T1000 (cell line): ENCODE measurements around the gene CLMP.
"Not testable (repeated sequence)": the region's sequence is repeated elsewhere in the genome, so short reads cannot be mapped to it uniquely, and the experiment has no call there.

Experiments
- DNase-seq: peaks from one replicate; lab custom pipeline; 2025; ENCODE audit warnings: mixed read lengths; lab: John Stamatoyannopoulos, UW

The CLMP gene

GRCh38 chr11:123168241-123168640 is 26.8 kb downstream of the CLMP start:
- no peak for DNase-seq

- no peak for DNase-seq
Observed at GRCh38 chr11:123166071-123166559, 28.9 kb downstream of the CLMP start.

DNA sequence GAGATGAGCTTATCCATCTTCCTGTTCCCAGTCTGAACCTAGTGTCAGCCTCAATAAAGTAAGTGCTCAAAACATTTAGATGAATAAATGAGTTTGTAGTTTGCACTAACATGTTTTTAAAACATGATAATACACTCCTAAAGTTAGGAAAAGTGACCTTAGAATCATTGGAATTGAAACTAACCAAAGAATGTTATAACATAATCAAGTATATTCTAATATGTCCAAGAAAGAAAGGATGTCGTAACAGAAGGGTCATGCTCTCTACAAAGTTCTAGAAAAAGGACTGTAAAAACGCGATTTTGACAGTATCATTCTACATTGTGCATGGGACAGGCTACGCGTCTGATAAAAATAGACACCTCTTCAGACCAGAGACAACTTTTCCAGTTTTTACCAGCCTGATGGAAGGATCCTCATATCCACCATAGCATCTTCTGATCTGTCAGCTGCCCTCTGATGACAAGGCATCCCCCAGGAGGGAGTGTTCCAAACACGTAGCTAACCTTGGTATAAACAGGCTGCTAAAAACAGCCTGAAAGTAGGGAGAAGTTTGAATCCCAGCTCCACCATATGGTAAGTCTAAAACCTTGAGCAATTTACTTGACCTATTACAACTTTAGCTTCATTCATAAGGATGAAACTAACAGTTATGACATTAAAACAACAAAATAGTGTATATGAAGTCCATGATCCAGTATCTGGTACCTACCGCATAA is 30.2 kb downstream of the CLMP start:
- no peak for DNase-seq

DNA sequence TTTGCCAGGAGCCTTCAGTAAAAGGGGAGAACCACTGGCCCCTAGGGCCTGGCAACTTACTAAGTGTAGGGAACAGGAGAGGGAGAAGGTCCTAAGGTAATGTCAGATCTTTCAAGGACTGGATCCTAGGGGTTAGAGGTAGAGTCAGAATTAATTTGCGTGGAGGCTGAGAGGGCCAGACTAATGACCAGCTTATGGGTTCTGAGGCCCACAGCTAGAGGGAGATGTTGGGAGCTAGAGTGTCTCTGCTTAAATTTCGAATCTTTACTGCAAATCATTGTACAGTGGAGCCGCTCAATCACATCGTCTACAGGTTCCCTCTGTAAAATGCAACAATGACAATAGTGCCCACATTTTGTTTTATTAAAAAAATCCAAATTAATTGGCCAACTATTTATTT is 31.4 kb downstream of the CLMP start:
- no peak for DNase-seq

- no peak for DNase-seq
Observed at GRCh38 chr11:123161376-123162030, 33.5 kb downstream of the CLMP start.

GRCh38 chr11:123159183-123159857 is 35.7 kb downstream of the CLMP start:
- DNase-seq = no peak

DNA sequence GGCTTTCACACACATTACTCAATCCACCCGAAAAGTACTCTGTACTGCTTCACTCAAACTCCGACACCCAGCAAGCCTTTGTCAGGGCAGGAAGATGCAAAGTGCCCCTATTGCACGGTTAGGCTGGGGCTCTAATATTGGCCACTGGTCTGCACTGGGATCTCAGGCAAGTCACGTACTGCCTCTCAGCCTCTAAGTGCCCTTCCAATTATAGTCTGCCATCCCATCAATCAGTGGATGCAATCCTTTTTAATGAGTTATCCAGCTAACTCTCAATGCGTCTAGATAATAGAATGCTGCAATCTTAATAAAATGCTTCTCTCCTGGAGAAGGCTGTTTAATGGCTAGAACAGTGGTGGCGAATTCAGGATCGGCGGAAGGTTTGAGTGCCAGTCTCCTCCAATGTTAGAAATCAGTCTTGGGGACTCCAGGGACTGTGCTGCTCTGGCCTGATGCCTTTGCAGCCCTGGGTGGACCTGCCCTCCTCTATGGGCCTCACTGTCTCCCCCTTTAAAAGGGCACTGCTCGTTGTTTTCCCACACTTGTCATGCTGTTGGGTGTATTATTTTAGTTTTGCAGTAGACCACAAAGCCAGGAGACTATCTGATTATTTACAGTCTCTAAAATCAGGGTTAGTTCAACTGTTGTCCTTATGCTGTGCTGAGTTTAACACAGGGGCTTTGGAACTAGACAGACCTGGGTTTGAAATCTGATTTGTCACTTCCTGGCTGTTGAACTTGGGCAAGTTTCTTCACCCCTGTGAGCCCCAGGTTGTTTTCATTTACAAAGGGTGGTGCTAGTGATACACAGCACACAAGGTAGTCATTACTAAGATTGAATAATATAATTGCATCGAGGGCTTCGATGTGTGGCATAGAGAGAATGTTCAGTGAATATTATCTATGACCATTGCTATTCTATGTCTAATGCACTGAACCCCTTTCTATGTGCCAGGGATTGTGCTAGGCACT is 36.7 kb downstream of the CLMP start:
- DNase-seq = no peak

- no peak for DNase-seq
Observed at GRCh38 chr11:123152951-123153350, 42.1 kb downstream of the CLMP start.

DNA sequence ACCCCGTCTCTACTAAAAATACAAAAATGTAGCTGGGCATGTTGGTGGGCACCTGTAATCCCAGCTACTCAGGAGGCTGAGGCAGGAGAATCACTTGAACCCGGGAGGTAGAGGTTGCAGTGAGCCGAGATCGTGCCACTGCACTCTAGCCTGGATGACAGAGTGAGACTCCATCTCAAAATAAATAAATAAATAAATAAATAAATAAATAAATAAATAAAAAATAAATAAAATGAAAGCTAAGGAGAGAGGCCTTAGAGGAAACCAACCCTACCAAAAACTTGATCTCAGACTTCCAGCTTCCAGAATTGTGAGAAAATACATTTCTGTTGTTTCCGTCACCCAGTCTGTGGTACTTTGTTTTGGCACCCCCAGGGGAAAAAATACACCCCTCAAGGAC is 42.7 kb downstream of the CLMP start:
- DNase-seq = not testable (repeated sequence)

GRCh38 chr11:123151796-123152195 is 43.3 kb downstream of the CLMP start:
- DNase-seq = no peak

GRCh38 chr11:123151366-123151765 is 43.7 kb downstream of the CLMP start:
- DNase-seq = no peak

DNA sequence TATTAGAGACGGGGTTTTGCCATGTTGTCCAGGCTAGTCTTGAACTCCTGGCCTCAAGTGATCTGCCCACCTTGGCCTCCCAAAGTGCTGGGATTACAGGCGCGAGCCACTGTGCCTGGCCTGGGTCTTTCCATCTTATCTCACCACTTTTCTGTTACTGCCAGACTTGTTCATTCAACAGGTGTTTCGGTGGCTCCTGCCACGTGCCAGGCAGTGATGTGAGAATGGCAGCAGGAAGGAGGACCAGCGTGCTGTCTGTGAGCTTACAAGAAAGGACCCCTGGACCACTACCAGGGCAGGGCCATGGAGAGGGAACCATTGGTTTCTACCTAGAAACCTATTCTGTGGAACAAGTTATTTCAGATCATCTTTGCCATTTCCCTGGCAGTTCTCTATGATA is 44.2 kb downstream of the CLMP start:
- no peak for DNase-seq

DNA sequence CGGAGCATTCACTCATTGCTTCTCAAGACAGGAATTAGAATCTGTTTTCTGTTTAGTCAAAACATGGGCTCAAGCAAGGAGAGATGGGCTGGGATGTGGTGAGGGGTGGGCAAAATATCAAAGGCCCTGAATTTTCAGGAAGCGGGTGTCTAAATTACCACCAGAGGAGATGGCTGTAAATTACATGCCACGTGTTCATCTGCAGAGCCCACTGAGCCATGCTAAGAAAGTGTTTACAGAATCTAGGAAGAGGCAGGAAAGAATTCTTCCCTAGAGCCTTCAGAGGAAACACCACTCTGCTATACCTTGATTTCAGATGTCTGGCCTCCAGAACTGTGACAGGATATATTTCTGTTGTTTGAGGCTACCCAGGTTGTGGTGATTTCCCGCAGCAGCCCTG is 46.1 kb downstream of the CLMP start:
- DNase-seq = no peak

DNA sequence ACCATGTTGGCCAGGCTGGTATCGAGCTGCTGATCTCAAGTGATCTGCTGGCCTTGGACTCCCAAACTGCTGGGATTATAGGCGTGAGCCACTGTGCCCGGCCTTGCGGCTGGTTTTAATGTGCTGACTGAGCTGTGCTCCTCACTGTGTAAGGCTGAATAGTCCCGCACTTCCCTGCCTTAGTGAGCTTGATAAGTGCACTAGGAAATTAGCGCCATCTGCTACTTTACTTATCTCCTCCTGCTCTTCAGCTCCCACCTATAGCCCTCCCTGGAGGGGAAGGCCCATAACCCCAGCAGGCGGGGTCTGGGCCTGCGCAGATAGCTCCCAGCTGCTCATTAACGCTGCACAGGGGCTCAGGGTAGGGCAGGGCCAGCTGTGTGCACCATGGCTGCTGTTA is 49.4 kb downstream of the CLMP start:
- DNase-seq = no peak

- DNase-seq = peak; percentile 5
Observed at GRCh38 chr11:123145220-123145619, 49.8 kb downstream of the CLMP start.

- no peak for DNase-seq
Observed at GRCh38 chr11:123144707-123145106, 50.3 kb downstream of the CLMP start.

GRCh38 chr11:123143921-123144320 is 51.1 kb downstream of the CLMP start:
- DNase-seq = no peak

GRCh38 chr11:123143476-123143875 is 51.6 kb downstream of the CLMP start:
- DNase-seq = no peak

DNA sequence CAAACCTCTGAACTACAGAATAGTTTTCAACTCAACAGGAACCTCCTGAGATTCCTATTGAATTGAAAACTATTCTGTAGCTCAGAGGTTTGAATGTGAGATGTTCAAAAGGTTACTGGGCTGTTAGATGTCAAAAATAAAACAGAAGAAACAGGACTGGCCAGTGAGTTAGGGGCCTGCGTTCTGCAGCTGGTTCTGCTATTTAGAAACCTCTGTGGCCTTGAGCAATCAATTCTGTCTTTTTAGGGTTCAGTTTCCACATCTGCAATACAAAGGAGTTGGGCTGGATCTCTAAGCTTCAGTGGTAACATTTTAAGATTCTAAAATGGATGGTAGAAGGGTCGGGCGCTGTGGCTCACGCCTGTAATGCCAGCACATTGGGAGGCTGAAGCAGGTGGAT is 55.8 kb downstream of the CLMP start:
- no peak for DNase-seq

DNA sequence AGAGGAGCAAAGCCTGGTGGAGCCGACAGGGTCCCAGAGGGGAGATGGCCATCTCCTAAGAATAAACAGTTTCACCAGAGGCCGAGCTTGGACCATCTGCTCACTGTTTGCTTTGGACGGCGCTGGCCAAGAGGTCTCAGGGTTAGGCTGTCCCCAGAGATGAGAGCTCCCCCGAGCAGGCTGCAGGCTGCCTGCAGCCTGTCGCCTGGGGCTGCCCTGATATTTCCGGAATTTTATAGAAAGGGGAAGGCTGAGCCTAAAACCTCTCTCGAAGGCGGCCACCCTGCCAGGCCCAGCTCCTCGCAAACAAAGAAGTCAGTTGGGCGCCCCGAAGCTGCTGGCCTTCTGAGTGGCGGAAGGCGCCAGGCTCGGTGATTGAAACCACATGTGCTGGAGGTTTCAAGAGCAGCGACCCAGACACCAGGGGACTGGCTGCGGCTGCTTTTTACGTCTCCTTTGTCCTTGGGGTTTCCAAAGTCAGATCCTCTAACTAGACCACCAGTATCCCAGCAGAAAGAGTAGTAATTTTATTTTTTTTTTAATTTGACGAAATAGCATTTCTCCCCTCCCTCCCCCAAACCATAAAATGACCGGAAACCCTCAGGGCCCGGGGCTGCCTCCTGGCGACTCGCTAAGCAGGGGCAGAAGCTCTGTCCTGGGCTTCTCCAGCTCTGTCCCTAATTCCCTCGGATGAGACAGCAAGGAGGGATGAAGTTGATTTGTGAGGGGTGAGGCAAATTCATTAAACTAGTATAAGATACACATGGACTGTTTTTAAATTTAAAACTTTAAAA is 57.4 kb downstream of the CLMP start:
- peak; percentile 14 for DNase-seq

- no peak for DNase-seq
Observed at GRCh38 chr11:123135863-123136446, 59.1 kb downstream of the CLMP start.
